Measurements from ENCODE around the gene CHDH. TPM values are rescaled to one million over a fixed set of nuclear protein-coding genes. Genes with fewer than 3 reads are reported as not detected.

The CHDH gene
- total RNA-seq, 1 experiment from 2014 or later: 0.17 TPM

GRCh38 chr3:53808496-53808895, 37.7 kb downstream of the CHDH start:
- DNase-seq (ENCODE audit: low read depth): no peak

GRCh38 chr3:53807117-53807810, 39.0 kb downstream of the CHDH start:
- DNase-seq (ENCODE audit: low read depth): no peak

GRCh38 chr3:53806182-53807116, 39.8 kb downstream of the CHDH start:
- DNase-seq (ENCODE audit: low read depth): peak; percentile 66

GRCh38 chr3:53805463-53806159, 40.6 kb downstream of the CHDH start:
- no peak for DNase-seq (ENCODE audit: low read depth)

- peak; percentile 82 for DNase-seq (ENCODE audit: low read depth)
Measured at GRCh38 chr3:53804697-53805462, 41.3 kb downstream of the CHDH start.

- DNase-seq (ENCODE audit: low read depth): no peak
Measured at GRCh38 chr3:53803816-53804695, 42.2 kb downstream of the CHDH start.

- no peak for DNase-seq (ENCODE audit: low read depth)
Measured at GRCh38 chr3:53803124-53803815, 42.9 kb downstream of the CHDH start.

GRCh38 chr3:53802256-53802880, 43.9 kb downstream of the CHDH start:
- DNase-seq (ENCODE audit: low read depth): no peak

GRCh38 chr3:53801319-53801718, 44.9 kb downstream of the CHDH start:
- no peak for DNase-seq (ENCODE audit: low read depth)

GRCh38 chr3:53800041-53800906, 45.9 kb downstream of the CHDH start:
- no peak for DNase-seq (ENCODE audit: low read depth)

- no peak for DNase-seq (ENCODE audit: low read depth)
Measured at GRCh38 chr3:53799338-53799865, 46.8 kb downstream of the CHDH start.

GRCh38 chr3:53798144-53798543, 48.1 kb downstream of the CHDH start:
- no peak for DNase-seq (ENCODE audit: low read depth)

GRCh38 chr3:53795789-53796560, 50.2 kb downstream of the CHDH start:
- no peak for DNase-seq (ENCODE audit: low read depth)

- DNase-seq (ENCODE audit: low read depth): peak; percentile 9
Measured at GRCh38 chr3:53795176-53795575, 51.0 kb downstream of the CHDH start.

GRCh38 chr3:53794597-53794996, 51.6 kb downstream of the CHDH start:
- peak; percentile 15 for DNase-seq (ENCODE audit: low read depth)

GRCh38 chr3:53792866-53793265, 53.4 kb downstream of the CHDH start:
- DNase-seq (ENCODE audit: low read depth): no peak

- DNase-seq (ENCODE audit: low read depth): no peak
Measured at GRCh38 chr3:53791317-53791716, 54.9 kb downstream of the CHDH start.
